Transverse colon (tissue), 4 donors: ENCODE results near the gene SEPSECS. TPM values are rescaled to one million over a fixed set of nuclear protein-coding genes. Genes with fewer than 3 reads are reported as not detected.

Source experiments
- DNase-seq: peaks from one replicate; pipeline ENCODE4 v3.0.0-alpha.2; 2019
- H3K27ac ChIP-seq, 4 donors: fragments of 200-600 bp; sonication (generic); 2 replicates each; pipeline ENCODE4 v1.5.1; 2016 to 2018; ENCODE audit warnings: inconsistent platforms in 4 of 4
- H3K27me3 ChIP-seq: fragments of 200-600 bp; sonication (generic); 2 replicates; pipeline ENCODE4 v1.5.1; 2017; ENCODE audit warnings: inconsistent platforms
- H3K36me3 ChIP-seq, 4 donors: fragments of 200-600 bp; sonication (generic); 2 replicates each; pipeline ENCODE4 v1.5.1; 2017 to 2019; ENCODE audit warnings: inconsistent platforms in 4 of 4
- H3K4me1 ChIP-seq, 4 donors: fragments of 200-600 bp; sonication (generic); 2 replicates each; pipeline ENCODE4 v1.5.1; 2017 to 2020; ENCODE audit warnings: inconsistent platforms in 4 of 4
- H3K4me3 ChIP-seq, 4 donors: fragments of 200-600 bp; sonication (generic); 1 replicate in 1 of 4; 2 replicates in 3 of 4; pipeline versions ENCODE4 v1.5.1 to v1.6.1; 2017 to 2019; ENCODE audit warnings: inconsistent platforms in 4 of 4
- H3K9me3 ChIP-seq, 2 donors: fragments of 200-600 bp; sonication (generic); 2 replicates each; pipeline ENCODE4 v1.5.1; 2017 to 2019; ENCODE audit warnings: inconsistent platforms in 2 of 2
- CTCF ChIP-seq, 5 experiments: fragments of 200-600 bp in 3 of 5; fragments of 450-650 bp in 2 of 5; sonication (generic) in 3 of 5; IDR thresholded peaks; 1 replicate in 2 of 5; 2 replicates in 3 of 5; pipeline ENCODE4 v1.5.1; 2016 to 2017; ENCODE audit warnings: antibody characterized with exemption in 5 of 5, inconsistent platforms in 3 of 5, mild to moderate bottlenecking in 2 of 5, moderate library complexity in 1 of 5
- EP300 ChIP-seq: sonication (generic); formaldehyde crosslinking; IDR thresholded peaks from one replicate; pipeline ENCODE4 v1.6.1; 2017; ENCODE audit warnings: antibody characterized with exemption, low read depth
- POLR2A ChIP-seq: fragments of 450-650 bp; IDR thresholded peaks from one replicate; pipeline ENCODE4 v1.6.1; 2016; ENCODE audit warnings: antibody characterized with exemption, mild to moderate bottlenecking, moderate library complexity
- POLR2AphosphoS5 ChIP-seq, 3 donors: sonication (generic); formaldehyde crosslinking; IDR thresholded peaks; one replicate each; pipeline ENCODE4 v1.6.1; 2016; ENCODE audit warnings: antibody characterized with exemption in 3 of 3
- WGBS, 2 donors: methylation state at CpG; one replicate each; pipeline ENCODE4 v1.1.5; 2018; ENCODE audit warnings: low coverage in 1 of 2; 5-methylcytosine and 5-hydroxymethylcytosine counted together
- in situ Hi-C, 4 donors: fragments of 200-750 bp; cut with MboI; loops; one replicate each; pipeline versions ENCODE4 v1.15.0 to v1.15.1; 2017; ENCODE audit warnings: low sequenced_read_pairs in 3 of 4, low pct_ligation_motif_present in 1 of 4, low pct_unique_long_range_greater_than_20kb in 1 of 4
- intact Hi-C: fragments of 100-400 bp; cut with DNase I; formaldehyde crosslinking; loops from one replicate; pipeline ENCODE4 v1.15.1; 2023; ENCODE audit warnings: low total_unique reads
- total RNA-seq, 4 donors: library from RNA; depleted of rRNA; stranded (reverse); fragments of >200 nt; gene quantifications; one replicate each; pipeline ENCODE4 v1.1.0, GENCODE V29; 2016

Gene SEPSECS
- total RNA-seq, 4 donors from 2014 or later, result 4.6 to 19.2 (median 16.5) TPM

- Histone ChIP-seq H3K27ac (no peak overlapping the region), H3K4me3 (no peak overlapping the region), H3K27me3 (no peaks in the 10 kb centered on the region), H3K36me3 (no peaks in the 10 kb centered on the region), H3K4me1 (peaks cover 0 to 8% (median 0%) of the 10 kb centered on the region in 4 donors), H3K9me3 (no peaks in the 10 kb centered on the region)
- intact Hi-C loops, result no loop called here
- TF ChIP-seq POLR2AphosphoS5 (IDR thresholded peaks at IDR 0.05) (no peak), EP300 (no peak), CTCF (IDR thresholded peaks at IDR 0.05) (no peak), POLR2A (no peak)
- DNase-seq, result no peak
- 53 to 63% methylated on average over 4 of the region's 4 CpGs for WGBS, 2 donors
- in situ Hi-C loops, result no loop called here
Measured at GRCh38 chr4:25075851-25076250, 84.4 kb downstream of the SEPSECS start.

- intact Hi-C loops (no loop called here), in situ Hi-C loops (no loop called here)
- Histone ChIP-seq H3K9me3 (no peaks in the 10 kb centered on the region), H3K4me1 (peaks cover 0 to 8% (median 0%) of the 10 kb centered on the region in 4 donors), H3K27me3 (no peaks in the 10 kb centered on the region), H3K4me3 (no peak overlapping the region), H3K27ac (no peak overlapping the region), H3K36me3 (no peaks in the 10 kb centered on the region)
- no peak for TF ChIP-seq POLR2A
- 91 to 98% methylated on average over 7 to 11 of the region's 11 CpGs for WGBS, 2 donors
- no peak for DNase-seq
Measured at GRCh38 chr4:25075129-25075528, 85.1 kb downstream of the SEPSECS start.

- H3K27ac ChIP-seq, result no peak overlapping the region
- H3K36me3 ChIP-seq, result no peaks in the 10 kb centered on the region
- intact Hi-C loops, result no loop called here
- no peak overlapping the region for H3K4me3 ChIP-seq
- TF ChIP-seq CTCF (IDR thresholded peaks at IDR 0.05) (no peak), POLR2A (no peak), EP300 (no peak), POLR2AphosphoS5 (IDR thresholded peaks at IDR 0.05) (no peak)
- in situ Hi-C loops, result no loop called here
- no peaks in the 10 kb centered on the region for H3K4me1 ChIP-seq
- no peaks in the 10 kb centered on the region for H3K9me3 ChIP-seq
- H3K27me3 ChIP-seq, result no peaks in the 10 kb centered on the region
- no peak for DNase-seq
- 88 to 90% methylated on average over 2 to 3 of the region's 3 CpGs for WGBS, 2 donors
Measured at GRCh38 chr4:25070545-25070944, 89.7 kb downstream of the SEPSECS start.

Other genes with a start within 250 kb of the SEPSECS start
- 1 to 10 TPM; 3.4 to 10.0 (median 7.7) TPM for gene CCDC149, start 247.4 kb downstream of the SEPSECS start, total RNA-seq
- gene LGI2, start 129.5 kb downstream of the SEPSECS start, total RNA-seq, result under 1 TPM in 3 of 4 donors, not detected in 1; 0.32 to 0.75 (median 0.41) TPM
- 10 to 100 TPM; 17.2 to 85.0 (median 28.7) TPM for gene PI4K2B, start 73.6 kb upstream of the SEPSECS start, total RNA-seq
- 10 to 100 TPM; 11.2 to 21.7 (median 14.3) TPM for gene ZCCHC4, start 152.3 kb upstream of the SEPSECS start, total RNA-seq
- 10 to 100 TPM; 27.7 to 48.0 (median 36.4) TPM for gene ANAPC4, start 216.8 kb upstream of the SEPSECS start, total RNA-seq